CD8-positive, alpha-beta memory T cell (primary cell): ENCODE measurements around the gene WDR48. TPM values are rescaled to one million over a fixed set of nuclear protein-coding genes. Genes with fewer than 3 reads are reported as not detected.

ENCODE experiments used
- CTCF ChIA-PET: fragments of 350-600 bp; sonication (Branson Sonifier 250); formaldehyde crosslinking; loops from one replicate; lab custom pipeline; 2021; ENCODE audit warnings: antibody characterized with exemption; lab: Charles Lee
- POLR2A ChIA-PET: fragments of 350-600 bp; sonication (Branson Sonifier 250); formaldehyde crosslinking; loops from one replicate; lab custom pipeline; 2021; ENCODE audit warnings: antibody characterized with exemption; lab: Charles Lee
- DNase-seq, 5 donors: peaks; one replicate each; pipeline versions ENCODE4 v3.0.0 to v3.0.0-alpha.2; 2020 to 2022; ENCODE audit warnings: mixed read lengths in 1 of 5
- H3K27ac ChIP-seq: one replicate; pipeline ENCODE4 v1.7.0; 2013; ENCODE audit warnings: low read depth, mild to moderate bottlenecking, low read length, moderate library complexity
- H3K27me3 ChIP-seq: 2 replicates; pipeline ENCODE4 v1.7.0; 2013; ENCODE audit warnings: low read length, mild to moderate bottlenecking; ENCODE audit not compliant: insufficient read depth, poor library complexity, severe bottlenecking
- H3K36me3 ChIP-seq: 2 replicates; pipeline ENCODE4 v1.7.0; 2013; ENCODE audit warnings: mild to moderate bottlenecking, low read length, moderate library complexity; ENCODE audit not compliant: insufficient read depth
- H3K4me1 ChIP-seq: 2 replicates; pipeline ENCODE4 v1.7.0; 2013; ENCODE audit warnings: mild to moderate bottlenecking, low read length, moderate library complexity; ENCODE audit not compliant: insufficient read depth
- H3K4me3 ChIP-seq: 2 replicates; pipeline ENCODE4 v1.7.0; 2013; ENCODE audit warnings: mild to moderate bottlenecking, low read length
- H3K9me3 ChIP-seq: 2 replicates; pipeline ENCODE4 v1.7.0; 2013; ENCODE audit warnings: mild to moderate bottlenecking, low read length
- H3K27ac Mint-ChIP-seq, 8 donors: one replicate each; pipeline ENCODE4 v1.8.0; 2020 to 2021; ENCODE audit warnings: mixed read lengths in 8 of 8, mild to moderate bottlenecking in 6 of 8, inconsistent platforms in 3 of 8, moderate library complexity in 3 of 8
- H3K27me3 Mint-ChIP-seq, 2 donors: one replicate each; pipeline ENCODE4 v1.8.0; 2020 to 2021; ENCODE audit warnings: mixed read lengths in 2 of 2, mild to moderate bottlenecking in 1 of 2, moderate library complexity in 1 of 2
- H3K36me3 Mint-ChIP-seq, 3 donors: one replicate each; pipeline ENCODE4 v1.8.0; 2020 to 2021; ENCODE audit warnings: mixed read lengths in 3 of 3, inconsistent platforms in 1 of 3, mild to moderate bottlenecking in 1 of 3
- H3K4me1 Mint-ChIP-seq, 3 donors: one replicate each; pipeline ENCODE4 v1.8.0; 2020 to 2021; ENCODE audit warnings: mixed read lengths in 3 of 3, inconsistent platforms in 1 of 3, mild to moderate bottlenecking in 1 of 3
- H3K4me3 Mint-ChIP-seq, 7 donors: one replicate each; pipeline ENCODE4 v1.8.0; 2020 to 2021; ENCODE audit warnings: mixed read lengths in 7 of 7, mild to moderate bottlenecking in 6 of 7, moderate library complexity in 4 of 7, inconsistent platforms in 2 of 7
- H3K9me3 Mint-ChIP-seq, 5 donors: one replicate each; pipeline ENCODE4 v1.8.0; 2020 to 2022; ENCODE audit warnings: mixed read lengths in 5 of 5, mild to moderate bottlenecking in 3 of 5, moderate library complexity in 2 of 5, inconsistent platforms in 1 of 5
- polyA plus RNA-seq: library from polyadenylated mRNA; unstranded; fragments of 300-500 nt; fragmentation: Illumina TruSeq; gene quantifications from one replicate; pipeline ENCODE4 v1.2.3, GENCODE V29; 2021
- total RNA-seq, 2 experiments: library from RNA; stranded (reverse); gene quantifications; one replicate each; pipeline ENCODE4 v1.2.3, GENCODE V29; 2021

The WDR48 gene
- total and polyA plus RNA-seq, 3 experiments from 2014 or later, result 44.7 to 46.3 (median 44.7) TPM

GRCh38 chr3:39088456-39088855 lies 36.6 kb downstream of the WDR48 start:
- H3K27ac ChIP-seq, result no peak overlapping the region
- Mint-ChIP-seq H3K4me1 (no peaks in the 10 kb centered on the region), H3K9me3 (no peaks in the 10 kb centered on the region), H3K36me3 (peaks cover 7 to 93% (median 31%) of the 10 kb centered on the region in 3 donors), H3K4me3 (no peak overlapping the region), H3K27me3 (no peaks in the 10 kb centered on the region), H3K27ac (peak overlapping the region in 3 of 8 donors; percentile 40 to 79 (median 77))
- H3K4me1 ChIP-seq, result no peaks in the 10 kb centered on the region
- no peaks in the 10 kb centered on the region for H3K9me3 ChIP-seq
- POLR2A ChIA-PET, result no interaction called here
- no peak for DNase-seq
- H3K4me3 ChIP-seq, result no peak overlapping the region
- CTCF ChIA-PET, result interaction anchor here (0.8 to 1.7 kb wide), 3 partner anchors 101 to 289 kb away, joined by 3 to 4 read pairs (median 3); no protein-coding TSS in a partner anchor
- H3K27me3 ChIP-seq, result no peaks in the 10 kb centered on the region
- H3K36me3 ChIP-seq, result peaks cover 42% of the 10 kb centered on the region

- Mint-ChIP-seq H3K27ac (peak overlapping the region in 3 of 8 donors; percentile 40 to 82 (median 74)), H3K9me3 (no peaks in the 10 kb centered on the region), H3K27me3 (no peaks in the 10 kb centered on the region), H3K36me3 (peaks cover 7 to 93% (median 35%) of the 10 kb centered on the region in 3 donors), H3K4me3 (no peak overlapping the region), H3K4me1 (no peaks in the 10 kb centered on the region)
- ChIA-PET POLR2A (no interaction called here), CTCF (interaction anchor here (1.2 to 1.7 kb wide), 2 partner anchors 200 to 289 kb away, joined by 3 to 4 read pairs; no protein-coding TSS in a partner anchor)
- Histone ChIP-seq H3K36me3 (peaks cover 42% of the 10 kb centered on the region), H3K4me3 (no peak overlapping the region), H3K9me3 (no peaks in the 10 kb centered on the region), H3K27me3 (no peaks in the 10 kb centered on the region), H3K4me1 (no peaks in the 10 kb centered on the region), H3K27ac (no peak overlapping the region)
- DNase-seq, result no peak
These were observed 37.1 kb downstream of the WDR48 start for GRCh38 chr3:39088889-39089288.

DNA sequence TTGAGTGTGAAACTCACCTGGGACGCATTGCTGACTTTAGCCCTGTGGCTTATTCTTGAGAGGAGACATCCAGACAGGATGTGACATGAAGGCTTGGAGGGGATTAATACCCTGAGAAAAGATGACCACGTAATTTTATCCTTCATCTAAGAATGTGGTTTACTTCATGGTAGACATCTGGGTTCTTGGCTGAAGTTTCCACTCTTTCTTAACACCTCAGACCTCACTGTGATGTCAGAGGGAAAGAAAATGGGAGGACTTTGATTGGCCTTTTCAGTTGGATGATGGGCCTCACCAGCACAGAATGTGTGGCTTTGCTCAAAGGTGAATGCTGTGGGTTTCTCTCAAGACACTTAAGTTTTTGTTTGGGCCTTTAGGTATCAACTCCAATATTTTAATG lies 39.1 kb downstream of the WDR48 start:
- ChIA-PET POLR2A (no interaction called here), CTCF (interaction anchor here (1.2 kb wide), 1 partner anchor 197 kb away, joined by 3 read pairs; no protein-coding TSS in a partner anchor)
- Mint-ChIP-seq H3K9me3 (no peaks in the 10 kb centered on the region), H3K36me3 (peaks cover 4 to 98% (median 43%) of the 10 kb centered on the region in 3 donors), H3K4me3 (no peak overlapping the region), H3K27me3 (no peaks in the 10 kb centered on the region), H3K4me1 (no peaks in the 10 kb centered on the region), H3K27ac (peak overlapping the region in 3 of 8 donors; percentile 17 to 23 (median 17))
- DNase-seq, result no peak
- Histone ChIP-seq H3K36me3 (peaks cover 50% of the 10 kb centered on the region), H3K27me3 (no peaks in the 10 kb centered on the region), H3K4me3 (no peak overlapping the region), H3K9me3 (no peaks in the 10 kb centered on the region), H3K4me1 (no peaks in the 10 kb centered on the region), H3K27ac (no peak overlapping the region)

DNA sequence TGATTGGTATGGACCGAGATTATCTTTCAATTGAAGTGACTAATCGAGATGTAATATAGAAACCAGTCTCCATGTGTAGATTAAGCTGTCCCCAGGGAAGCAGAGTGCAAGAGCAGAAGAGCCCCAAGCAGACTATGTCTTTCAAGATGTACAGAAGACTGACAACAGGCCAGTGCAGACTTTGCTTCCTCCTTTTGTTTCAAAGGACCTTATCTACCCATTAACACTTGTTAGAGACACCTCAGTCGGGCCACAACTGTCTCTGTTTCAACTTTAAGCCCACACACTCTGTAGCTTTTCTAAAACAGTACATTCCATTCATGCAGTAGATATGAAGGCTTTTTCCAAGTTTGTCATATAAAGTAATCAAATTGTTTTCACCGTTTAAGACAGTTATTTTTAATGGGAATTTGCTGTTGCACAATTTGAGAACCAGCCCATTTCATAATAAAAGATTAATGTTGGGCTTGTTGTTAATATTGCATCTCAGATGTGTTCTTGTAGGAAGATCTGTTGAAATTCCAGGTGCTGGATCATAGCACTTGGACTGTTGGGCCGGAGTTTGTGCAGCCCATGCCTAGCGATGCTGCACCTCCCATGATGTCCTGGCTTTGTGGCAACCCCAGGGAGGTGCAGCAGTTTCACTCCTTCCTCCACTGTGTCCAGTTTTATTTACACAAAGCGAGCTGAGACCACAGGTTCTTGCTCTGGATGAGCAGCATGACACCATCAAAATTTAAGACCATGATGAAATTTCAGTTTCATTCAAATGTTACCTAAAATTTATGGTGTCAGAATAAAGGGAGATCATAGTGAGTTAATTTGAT lies 43.2 kb downstream of the WDR48 start:
- H3K4me3 ChIP-seq, result no peak overlapping the region
- Mint-ChIP-seq H3K9me3 (no peaks in the 10 kb centered on the region), H3K36me3 (peaks cover 4 to 93% (median 28%) of the 10 kb centered on the region in 3 donors), H3K27me3 (no peaks in the 10 kb centered on the region), H3K4me1 (no peaks in the 10 kb centered on the region), H3K27ac (peak overlapping the region in 3 of 8 donors; percentile 26 to 41 (median 40)), H3K4me3 (no peak overlapping the region)
- H3K4me1 ChIP-seq, result no peaks in the 10 kb centered on the region
- DNase-seq, result no peak
- H3K36me3 ChIP-seq, result peaks cover 39% of the 10 kb centered on the region
- no peaks in the 10 kb centered on the region for H3K27me3 ChIP-seq
- CTCF ChIA-PET, result interaction anchor here (1.7 to 4.8 kb wide), 2 partner anchors 11 to 193 kb away, joined by 4 to 15 read pairs; no protein-coding TSS in a partner anchor
- no peak overlapping the region for H3K27ac ChIP-seq
- POLR2A ChIA-PET, result no interaction called here
- H3K9me3 ChIP-seq, result no peaks in the 10 kb centered on the region

DNA sequence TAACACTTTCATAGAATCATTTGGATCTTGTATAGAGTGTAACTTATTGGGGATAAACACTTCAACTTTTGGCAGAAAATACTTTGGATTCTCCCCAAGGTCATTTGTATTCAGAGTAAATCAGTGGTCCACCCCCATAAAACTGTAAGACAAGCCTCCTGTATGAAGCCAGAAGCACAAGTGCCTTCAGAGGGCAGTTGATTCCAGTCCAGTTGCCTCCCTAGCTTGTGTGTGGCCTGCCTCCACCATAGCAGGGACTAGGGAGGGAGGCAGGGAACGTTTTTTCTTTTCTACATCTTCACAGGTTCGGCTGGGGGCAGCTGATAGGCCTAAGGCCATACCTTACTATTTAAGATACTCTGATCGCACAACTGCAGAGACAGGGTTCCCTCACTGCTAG lies 44.0 kb downstream of the WDR48 start:
- H3K27me3 Mint-ChIP-seq, result no peaks in the 10 kb centered on the region
- Histone ChIP-seq H3K27ac (no peak overlapping the region), H3K36me3 (peaks cover 32% of the 10 kb centered on the region), H3K4me1 (no peaks in the 10 kb centered on the region), H3K9me3 (no peaks in the 10 kb centered on the region), H3K27me3 (no peaks in the 10 kb centered on the region), H3K4me3 (no peak overlapping the region)
- CTCF ChIA-PET, result interaction anchor here (4.8 kb wide), 1 partner anchor 10 kb away, joined by 15 read pairs; no protein-coding TSS in a partner anchor
- no peaks in the 10 kb centered on the region for H3K9me3 Mint-ChIP-seq
- DNase-seq, result no peak
- POLR2A ChIA-PET, result no interaction called here
- no peak overlapping the region for H3K4me3 Mint-ChIP-seq
- no peaks in the 10 kb centered on the region for H3K4me1 Mint-ChIP-seq
- H3K27ac Mint-ChIP-seq, result peak overlapping the region in 2 of 8 donors; percentile 15 to 21
- H3K36me3 Mint-ChIP-seq, result peaks cover 4 to 88% (median 28%) of the 10 kb centered on the region in 3 donors

DNA sequence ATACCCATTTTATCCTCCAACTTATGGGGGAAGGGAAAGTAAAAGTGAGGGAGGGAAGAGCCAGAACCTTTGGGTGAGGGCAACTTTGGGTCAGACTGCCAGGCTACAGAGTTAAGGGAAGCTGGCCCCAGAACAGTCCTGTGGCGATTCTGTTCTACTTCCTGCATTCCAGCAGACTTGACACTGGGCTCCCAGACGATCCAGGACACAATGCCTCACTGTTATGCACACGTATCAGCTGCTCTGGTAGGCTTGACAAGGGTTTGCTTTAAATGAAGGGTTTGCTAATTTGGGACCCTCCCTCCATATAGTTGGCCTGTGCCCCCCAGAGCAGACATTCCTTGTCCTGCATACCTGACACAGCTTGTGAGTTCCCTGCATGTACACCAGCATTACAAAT lies 45.0 kb downstream of the WDR48 start:
- H3K36me3 ChIP-seq, result peaks cover 28% of the 10 kb centered on the region
- H3K27me3 ChIP-seq, result no peaks in the 10 kb centered on the region
- no peaks in the 10 kb centered on the region for H3K4me1 ChIP-seq
- Mint-ChIP-seq H3K9me3 (no peaks in the 10 kb centered on the region), H3K27ac (peak overlapping the region in 2 of 8 donors; percentile 15 to 58), H3K27me3 (no peaks in the 10 kb centered on the region), H3K4me3 (no peak overlapping the region), H3K36me3 (peaks cover 0 to 79% (median 28%) of the 10 kb centered on the region in 3 donors), H3K4me1 (peaks cover 3 to 8% (median 5%) of the 10 kb centered on the region in 3 donors)
- H3K4me3 ChIP-seq, result no peak overlapping the region
- no peak for DNase-seq
- no peaks in the 10 kb centered on the region for H3K9me3 ChIP-seq
- ChIA-PET CTCF (interaction anchor here (1.1 to 4.8 kb wide), 3 partner anchors 9 to 194 kb away, joined by 3 to 15 read pairs (median 3); no protein-coding TSS in a partner anchor), POLR2A (no interaction called here)
- no peak overlapping the region for H3K27ac ChIP-seq

DNA sequence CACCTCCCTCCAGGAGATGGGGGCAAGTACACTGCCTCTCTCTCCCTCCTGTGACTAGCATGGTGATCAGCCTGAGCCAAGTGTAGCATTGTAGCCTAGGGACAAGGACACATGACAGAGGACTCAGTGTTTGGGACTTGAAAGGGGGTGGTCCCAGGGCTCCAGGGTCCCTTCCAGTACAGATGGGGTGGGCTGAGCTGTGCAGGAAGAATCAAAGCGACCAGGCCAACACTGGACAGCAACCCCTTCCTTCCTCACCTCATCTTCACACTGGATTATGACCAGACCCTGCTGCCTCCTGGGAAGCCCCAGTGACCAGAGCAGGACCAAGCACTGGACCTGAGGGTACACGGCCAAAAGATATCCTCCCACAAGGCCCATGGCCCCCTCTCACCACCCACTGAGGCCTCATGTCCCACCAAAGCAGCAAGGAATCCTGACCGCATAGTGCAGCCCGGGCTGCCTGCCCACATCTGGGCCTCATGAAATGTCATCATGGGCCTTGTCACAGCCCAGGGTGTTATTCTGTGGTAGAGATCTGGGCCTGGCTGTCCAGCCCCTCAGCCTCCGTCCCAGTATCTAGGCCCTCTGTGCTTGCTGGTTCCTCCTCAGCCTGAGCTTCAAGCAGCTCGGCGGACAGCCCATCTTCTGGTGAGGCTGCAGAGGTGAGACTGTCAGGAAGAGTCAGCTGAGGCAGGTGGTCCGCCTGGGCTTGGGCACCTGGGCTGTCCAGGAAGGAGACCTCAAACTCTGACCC lies 46.1 kb downstream of the WDR48 start:
- Histone ChIP-seq H3K4me1 (no peaks in the 10 kb centered on the region), H3K27me3 (no peaks in the 10 kb centered on the region), H3K9me3 (no peaks in the 10 kb centered on the region), H3K4me3 (no peak overlapping the region), H3K36me3 (peaks cover 26% of the 10 kb centered on the region), H3K27ac (no peak overlapping the region)
- H3K36me3 Mint-ChIP-seq, result peaks cover 0 to 68% (median 22%) of the 10 kb centered on the region in 3 donors
- DNase-seq, result no peak
- peaks cover 9 to 18% (median 10%) of the 10 kb centered on the region in 3 donors for H3K4me1 Mint-ChIP-seq
- H3K4me3 Mint-ChIP-seq, result no peak overlapping the region
- ChIA-PET CTCF (interaction anchor here (1.1 to 4.8 kb wide), 3 partner anchors 8 to 193 kb away, joined by 3 to 15 read pairs (median 3); no protein-coding TSS in a partner anchor), POLR2A (no interaction called here)
- H3K27me3 Mint-ChIP-seq, result no peaks in the 10 kb centered on the region
- H3K9me3 Mint-ChIP-seq, result no peaks in the 10 kb centered on the region
- H3K27ac Mint-ChIP-seq, result peak overlapping the region in 4 of 8 donors; percentile 42 to 60 (median 57)
